GM12892 (cell line): ENCODE measurements around the gene CRYGN.

ENCODE experiments used
- POLR2A ChIP-seq: IDR thresholded peaks from 2 replicates; pipeline ENCODE4 v1.6.1; 2011; ENCODE audit warnings: low read depth, low read length, control low read depth
- POLR2AphosphoS5 ChIP-seq: IDR thresholded peaks from 2 replicates; pipeline ENCODE4 v1.6.1; 2011; ENCODE audit warnings: low read depth, low read length, control low read depth

DNA sequence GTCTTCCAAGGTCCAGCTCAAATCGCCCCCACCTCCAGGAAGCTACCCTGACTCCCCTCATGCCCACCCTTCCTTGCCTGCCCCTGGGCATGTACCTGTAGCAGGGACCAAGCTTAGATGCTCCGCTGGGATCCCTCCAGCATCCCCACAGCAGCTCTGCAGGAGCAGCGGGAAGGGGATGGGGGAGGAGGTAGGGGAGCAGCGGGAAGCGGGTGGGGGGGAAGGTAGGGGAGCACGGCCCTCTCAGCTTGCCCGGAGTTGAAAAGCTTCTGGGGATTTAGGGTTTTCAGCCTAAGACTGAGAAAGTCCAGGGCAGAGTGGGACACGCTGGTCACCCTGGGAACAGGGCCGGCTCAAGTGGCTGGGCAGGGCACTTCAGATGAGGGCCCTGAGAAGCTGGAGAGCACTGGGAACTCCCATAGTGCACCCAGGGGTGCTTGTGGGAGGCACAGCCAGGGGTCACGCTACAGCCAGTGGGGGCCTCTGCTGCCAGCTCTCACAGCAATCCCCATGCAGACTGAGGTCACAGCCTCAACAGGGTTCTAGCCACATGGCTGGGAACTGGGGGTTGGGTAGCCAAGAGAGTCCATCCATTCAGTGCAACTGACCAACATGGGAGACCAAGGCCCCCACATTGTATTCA is 43.5 kb downstream of the CRYGN start:
- no peak for TF ChIP-seq POLR2AphosphoS5
- no peak for TF ChIP-seq POLR2A
